Lower leg skin (tissue), 3 donors: Measurements from ENCODE around the gene NCKAP5L.

Experiments used
- POLR2A ChIP-seq, 2 donors: fragments of 450-650 bp; IDR thresholded peaks; one replicate each; pipeline ENCODE4 v1.6.1; 2016 to 2017; ENCODE audit warnings: antibody characterized with exemption in 2 of 2, mild to moderate bottlenecking in 1 of 2, moderate library complexity in 1 of 2
- TF ChIP-seq, protein P1 (sequence below), 3 donors: fragments of 450-650 bp; IDR thresholded peaks; one replicate each; pipeline ENCODE4 v1.5.1; 2016; ENCODE audit warnings: antibody characterized with exemption in 3 of 3, mild to moderate bottlenecking in 3 of 3, moderate library complexity in 2 of 3

GRCh38 chr12:49874142-49874897 lies 46.1 kb upstream of the NCKAP5L start:
- TF ChIP-seq, protein P1, sequence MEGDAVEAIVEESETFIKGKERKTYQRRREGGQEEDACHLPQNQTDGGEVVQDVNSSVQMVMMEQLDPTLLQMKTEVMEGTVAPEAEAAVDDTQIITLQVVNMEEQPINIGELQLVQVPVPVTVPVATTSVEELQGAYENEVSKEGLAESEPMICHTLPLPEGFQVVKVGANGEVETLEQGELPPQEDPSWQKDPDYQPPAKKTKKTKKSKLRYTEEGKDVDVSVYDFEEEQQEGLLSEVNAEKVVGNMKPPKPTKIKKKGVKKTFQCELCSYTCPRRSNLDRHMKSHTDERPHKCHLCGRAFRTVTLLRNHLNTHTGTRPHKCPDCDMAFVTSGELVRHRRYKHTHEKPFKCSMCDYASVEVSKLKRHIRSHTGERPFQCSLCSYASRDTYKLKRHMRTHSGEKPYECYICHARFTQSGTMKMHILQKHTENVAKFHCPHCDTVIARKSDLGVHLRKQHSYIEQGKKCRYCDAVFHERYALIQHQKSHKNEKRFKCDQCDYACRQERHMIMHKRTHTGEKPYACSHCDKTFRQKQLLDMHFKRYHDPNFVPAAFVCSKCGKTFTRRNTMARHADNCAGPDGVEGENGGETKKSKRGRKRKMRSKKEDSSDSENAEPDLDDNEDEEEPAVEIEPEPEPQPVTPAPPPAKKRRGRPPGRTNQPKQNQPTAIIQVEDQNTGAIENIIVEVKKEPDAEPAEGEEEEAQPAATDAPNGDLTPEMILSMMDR (IDR thresholded peaks at IDR 0.05): no peak
- no peak for TF ChIP-seq POLR2A (IDR thresholded peaks at IDR 0.05)
